HepG2 (cell line): Measurements from ENCODE around the gene ABCA4. TPM values are rescaled to one million over a fixed set of nuclear protein-coding genes. Genes with fewer than 3 reads are reported as not detected.
A peak's percentile ranks its signal among the peaks of the same experiment; 100 is the strongest.

Experiments used
- BCL6 ChIP-seq: IDR thresholded peaks from 2 replicates; pipeline ENCODE4 v1.6.1; 2016; ENCODE audit warnings: missing genetic modification reagents, missing compliant biosample characterization
- CEBPB ChIP-seq: IDR thresholded peaks from 2 replicates; pipeline ENCODE4 v1.6.1; 2011; ENCODE audit warnings: low read depth, low read length, improper control_type of control experiment, borderline replicate concordance
- CENPX ChIP-seq: sonication (generic); formaldehyde crosslinking; IDR thresholded peaks from 2 replicates; pipeline ENCODE4 v1.9.0; 2021; ENCODE audit warnings: mild to moderate bottlenecking, missing genetic modification reagents, moderate library complexity
- GABPA ChIP-seq, 2 experiments: IDR thresholded peaks; 2 replicates each; pipeline ENCODE4 v1.6.1; 2011 to 2016; ENCODE audit warnings: low read depth in 2 of 2, low read length in 1 of 2, missing biosample characterization in 1 of 2, missing genetic modification characterization in 1 of 2
- HMG20B ChIP-seq: conservative IDR thresholded peaks from 2 replicates; pipeline ENCODE4 v1.6.1; 2016; ENCODE audit warnings: missing genetic modification reagents, missing compliant biosample characterization
- HOXD1 ChIP-seq: sonication (generic); formaldehyde crosslinking; IDR thresholded peaks from 2 replicates; pipeline ENCODE4 v1.5.0; 2020; ENCODE audit warnings: missing genetic modification reagents
- IRF1 ChIP-seq: sonication (generic); formaldehyde crosslinking; IDR thresholded peaks from 2 replicates; pipeline ENCODE4 v1.4.0; 2020; ENCODE audit warnings: low read depth, mild to moderate bottlenecking, missing genetic modification reagents
- MAF1 ChIP-seq: sonication (generic); formaldehyde crosslinking; IDR thresholded peaks from 2 replicates; pipeline ENCODE4 v1.5.0; 2020; ENCODE audit warnings: missing genetic modification reagents, borderline replicate concordance
- PCBP2 ChIP-seq: fragments of 200-400 bp; formaldehyde crosslinking; optimal IDR thresholded peaks from 2 replicates; pipeline ENCODE3; 2018; ENCODE audit warnings: low read length, low read depth; ENCODE audit not compliant: poor library complexity, severe bottlenecking
- RBM39 ChIP-seq: fragments of 200-400 bp; formaldehyde crosslinking; IDR thresholded peaks from one replicate; pipeline ENCODE4 v1.6.1; 2018; ENCODE audit warnings: antibody characterized with exemption, mild to moderate bottlenecking, low read depth, low read length; ENCODE audit not compliant: poor library complexity, severe bottlenecking
- REXO4 ChIP-seq: sonication (generic); formaldehyde crosslinking; IDR thresholded peaks from 2 replicates; pipeline ENCODE4 v1.8.0; 2022; ENCODE audit warnings: missing genetic modification reagents, mild to moderate bottlenecking, borderline replicate concordance
- SCMH1 ChIP-seq: sonication (generic); formaldehyde crosslinking; IDR thresholded peaks from 2 replicates; pipeline ENCODE4 v1.9.0; 2021; ENCODE audit warnings: missing genetic modification reagents, mild to moderate bottlenecking, borderline replicate concordance
- SNAI1 ChIP-seq: sonication (generic); formaldehyde crosslinking; IDR thresholded peaks from 2 replicates; pipeline ENCODE4 v1.5.0; 2020; ENCODE audit warnings: mild to moderate bottlenecking, missing genetic modification reagents, borderline replicate concordance
- SOX6 ChIP-seq, 2 experiments: fragments of 450-650 bp in 1 of 2; sonication (generic) in 1 of 2; formaldehyde crosslinking in 1 of 2; IDR thresholded peaks; 2 replicates each; pipeline versions ENCODE4 v1.4.0 to v1.6.1; 2017 to 2020; ENCODE audit warnings: antibody characterized with exemption in 1 of 2, mild to moderate bottlenecking in 1 of 2, missing genetic modification reagents in 1 of 2
- SP140L ChIP-seq: sonication (generic); formaldehyde crosslinking; IDR thresholded peaks from 2 replicates; pipeline ENCODE4 v1.4.0; 2020; ENCODE audit warnings: missing genetic modification reagents, borderline replicate concordance
- SRF ChIP-seq: IDR thresholded peaks from 2 replicates; pipeline ENCODE4 v1.6.1; 2011; ENCODE audit warnings: mild to moderate bottlenecking, low read depth, low read length, moderate library complexity
- SYNCRIP ChIP-seq: fragments of 200-400 bp; formaldehyde crosslinking; IDR thresholded peaks from 2 replicates; pipeline ENCODE4 v1.6.1; 2018; ENCODE audit warnings: mild to moderate bottlenecking, low read depth, low read length; ENCODE audit not compliant: insufficient read depth
- TCF7L2 ChIP-seq: IDR thresholded peaks from 2 replicates; pipeline ENCODE4 v1.6.1; 2011; ENCODE audit warnings: mild to moderate bottlenecking, low read depth, low read length, moderate library complexity
- ZFAT ChIP-seq: sonication (generic); formaldehyde crosslinking; conservative IDR thresholded peaks from 2 replicates; pipeline ENCODE4 v1.8.1; 2023; ENCODE audit warnings: missing genetic modification reagents, inconsistent platforms
- ZNF235 ChIP-seq: sonication (generic); formaldehyde crosslinking; IDR thresholded peaks from 2 replicates; pipeline ENCODE4 v1.8.1; 2023; ENCODE audit warnings: mild to moderate bottlenecking, missing genetic modification reagents, borderline replicate concordance
- ZNF292 ChIP-seq: sonication (generic); formaldehyde crosslinking; IDR thresholded peaks from 2 replicates; pipeline ENCODE4 v1.8.1; 2022; ENCODE audit warnings: mild to moderate bottlenecking, low read depth, missing genetic modification reagents, borderline replicate concordance
- ZNF331 ChIP-seq: sonication (generic); formaldehyde crosslinking; IDR thresholded peaks from 2 replicates; pipeline ENCODE4 v1.4.0; 2020; ENCODE audit warnings: missing genetic modification reagents
- ZNF335 ChIP-seq: sonication (generic); formaldehyde crosslinking; IDR thresholded peaks from 2 replicates; pipeline ENCODE4 v1.4.0; 2020; ENCODE audit warnings: missing genetic modification reagents
- polyA plus RNA-seq, 8 experiments: library from polyadenylated mRNA; depleted of rRNA in 3 of 8; stranded (reverse) in 7 of 8; unstranded in 1 of 8; fragments of >200 nt; fragmentation: Illumina TruSeq in 4 of 8; extraction: Trizol in 4 of 8; gene quantifications; 2 replicates each; pipeline versions ENCODE4 v1.2.1 to v1.2.3, GENCODE V29; 2011 to 2016; ENCODE audit warnings: low read depth in 4 of 8, missing spikeins in 1 of 8, mixed read lengths in 1 of 8; ENCODE audit not compliant: insufficient read depth in 1 of 8
- total RNA-seq, 5 experiments: library from RNA; depleted of rRNA; stranded (reverse); fragments of >200 nt; fragmentation: Illumina TruSeq; extraction: Trizol; gene quantifications; 2 replicates each; pipeline ENCODE4 v1.2.3, GENCODE V29; 2016; ENCODE audit warnings: low read depth in 1 of 5
- TF ChIP-seq, protein P1 (sequence below): sonication (generic); formaldehyde crosslinking; IDR thresholded peaks from 2 replicates; pipeline ENCODE4 v1.4.0; 2020; ENCODE audit warnings: mild to moderate bottlenecking, missing genetic modification reagents

The ABCA4 gene
- total and polyA plus RNA-seq, 2 of the 13 experiments (the other 11 are each of a cell fraction or from before 2014, with no cell fraction given) = 0.24 to 0.67 TPM

DNA sequence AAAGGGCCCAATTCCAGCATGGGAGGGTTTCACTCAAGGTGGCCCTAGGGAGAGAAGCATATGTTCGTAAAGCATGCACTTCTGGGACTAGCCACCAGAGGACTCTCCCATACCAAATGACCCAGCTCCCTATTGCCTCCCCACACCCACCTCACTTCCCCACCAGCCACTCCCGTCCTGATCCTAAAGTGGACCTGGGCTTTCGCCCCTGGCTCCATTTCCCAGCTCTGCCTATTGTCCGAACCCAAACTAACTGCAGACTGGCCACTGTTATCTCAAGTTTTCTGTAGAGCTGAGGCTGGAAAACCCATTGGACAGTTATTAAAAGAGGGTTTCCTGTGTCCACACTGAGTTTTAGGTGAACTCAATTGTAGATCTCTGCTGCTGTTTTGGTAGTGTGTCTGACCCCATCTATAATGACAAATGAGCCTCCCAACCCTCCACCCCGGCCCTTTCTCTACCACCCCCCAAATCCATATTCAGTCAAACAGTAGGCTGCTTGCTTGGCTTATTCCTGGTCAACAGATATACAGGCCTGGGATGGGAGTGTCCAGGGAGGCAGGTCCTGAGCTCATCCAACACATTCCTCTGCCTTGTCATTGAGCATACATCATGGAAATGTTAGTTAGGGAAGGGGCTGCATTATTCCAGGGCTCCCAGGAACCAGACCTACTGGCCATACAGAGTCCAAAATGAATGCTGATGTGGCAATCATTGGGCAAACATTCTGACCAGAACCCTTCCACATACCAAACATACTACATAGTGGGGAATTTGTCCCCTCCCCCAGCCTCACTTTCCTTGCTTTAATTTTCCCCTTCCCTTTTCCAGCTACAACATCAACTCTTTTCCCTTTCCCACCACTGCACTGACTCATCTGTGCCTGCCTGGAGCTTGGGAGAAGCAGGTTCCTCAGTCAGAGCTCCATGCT, 59.2 kb downstream of the ABCA4 start (continued):
- TF ChIP-seq ZNF292 (CRISPR knock-in tag) (no peak; the same call in 1 of the 2 replicates), SRF (no peak), CEBPB (peak; percentile 95), SYNCRIP (no peak), GABPA (IDR thresholded peaks at IDR 0.05; ENCODE audit: low read depth, low read length) (no peak), GABPA (CRISPR knock-in tag; IDR thresholded peaks at IDR 0.05; ENCODE audit: low read depth) (no peak), SP140L (CRISPR knock-in tag) (0 out of 2 replicates have a peak, but pooled peaks have one; percentile 27), HMG20B (CRISPR knock-in tag) (peak; percentile 53; the same call in 1 of the 2 replicates), ZFAT (CRISPR knock-in tag) (no peak), MAF1 (CRISPR knock-in tag) (no peak), PCBP2 (no peak), HOXD1 (CRISPR knock-in tag) (0 out of 2 replicates have a peak, but pooled peaks have one; percentile 32), CENPX (no peak), REXO4 (no peak), TCF7L2 (no peak), SNAI1 (CRISPR knock-in tag) (no peak), ZNF335 (peak; percentile 20; the same call in 1 of the 2 replicates), SOX6 (IDR thresholded peaks at IDR 0.05) (no peak), SOX6 (CRISPR knock-in tag; IDR thresholded peaks at IDR 0.05) (no peak), ZNF331 (CRISPR knock-in tag) (0 out of 2 replicates have a peak, but pooled peaks have one; percentile 43), ZNF235 (CRISPR knock-in tag) (no peak), SCMH1 (CRISPR knock-in tag) (no peak), RBM39 (no peak), BCL6 (CRISPR knock-in tag) (peak; percentile 30; the same call in 1 of the 2 replicates), IRF1 (CRISPR knock-in tag) (no peak)
- TF ChIP-seq, protein P1, sequence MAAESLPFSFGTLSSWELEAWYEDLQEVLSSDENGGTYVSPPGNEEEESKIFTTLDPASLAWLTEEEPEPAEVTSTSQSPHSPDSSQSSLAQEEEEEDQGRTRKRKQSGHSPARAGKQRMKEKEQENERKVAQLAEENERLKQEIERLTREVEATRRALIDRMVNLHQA (CRISPR knock-in tag) = no peak
